CD4-positive, alpha-beta T cell (primary cell): ENCODE measurements around the gene CTNNA3. TPM values are rescaled to one million over a fixed set of nuclear protein-coding genes. Genes with fewer than 3 reads are reported as not detected.

Experiments used
- ATAC-seq: fragments of 200-7000 bp; cut with Tn5 transposase; one replicate; pipeline ENCODE4 v1.10.0; 2022; ENCODE audit warnings: mild to moderate bottlenecking; ENCODE audit not compliant: poor library complexity
- CTCF ChIA-PET: fragments of 350-600 bp; sonication (Branson Sonifier 250); formaldehyde crosslinking; loops from one replicate; lab custom pipeline; 2021; ENCODE audit warnings: antibody characterized with exemption, inconsistent platforms; lab: Charles Lee
- POLR2A ChIA-PET: fragments of 350-600 bp; sonication (Branson Sonifier 250); formaldehyde crosslinking; loops from one replicate; lab custom pipeline; 2021; ENCODE audit warnings: antibody characterized with exemption, inconsistent platforms; lab: Charles Lee
- DNase-seq, 14 experiments: peaks; one replicate each; pipeline ENCODE4 v3.0.0-alpha.2; 2013 to 2020; ENCODE audit warnings: mixed read lengths in 2 of 14
- H3K27ac ChIP-seq, 2 donors: one replicate each; pipeline versions ENCODE4 v1.5.1 to v1.7.0; 2013; ENCODE audit warnings: low read length in 2 of 2, low read depth in 1 of 2, mild to moderate bottlenecking in 1 of 2
- H3K27me3 ChIP-seq, 2 experiments: 1 replicate in 1 of 2; 2 replicates in 1 of 2; pipeline versions ENCODE4 v1.6.1 to v1.7.0; 2013; ENCODE audit warnings: low read length in 2 of 2, control low read depth in 1 of 2, mild to moderate bottlenecking in 1 of 2, moderate library complexity in 1 of 2; ENCODE audit not compliant: insufficient read depth in 2 of 2, control insufficient read depth in 1 of 2
- H3K36me3 ChIP-seq: one replicate; pipeline ENCODE4 v1.6.1; 2013; ENCODE audit warnings: low read length, control low read depth; ENCODE audit not compliant: insufficient read depth
- H3K4me1 ChIP-seq: one replicate; pipeline ENCODE4 v1.6.1; 2013; ENCODE audit warnings: low read length, control low read depth; ENCODE audit not compliant: insufficient read depth
- H3K4me3 ChIP-seq: one replicate; pipeline ENCODE4 v1.5.1; 2013; ENCODE audit warnings: mild to moderate bottlenecking, low read length, moderate library complexity
- H3K9me3 ChIP-seq, 2 experiments: 1 replicate in 1 of 2; 2 replicates in 1 of 2; pipeline versions ENCODE4 v1.6.1 to v1.7.0; 2013; ENCODE audit warnings: low read length in 2 of 2, mild to moderate bottlenecking in 2 of 2, control low read depth in 1 of 2, moderate library complexity in 1 of 2; ENCODE audit not compliant: control insufficient read depth in 1 of 2, insufficient read depth in 1 of 2
- H3K27ac Mint-ChIP-seq: one replicate; pipeline ENCODE4 v1.8.0; 2020; ENCODE audit warnings: mixed read lengths
- H3K27me3 Mint-ChIP-seq: one replicate; pipeline ENCODE4 v1.8.0; 2021; ENCODE audit warnings: mixed read lengths
- H3K36me3 Mint-ChIP-seq: one replicate; pipeline ENCODE4 v1.8.0; 2021; ENCODE audit warnings: low read depth, mixed read lengths
- H3K4me1 Mint-ChIP-seq: one replicate; pipeline ENCODE4 v1.8.0; 2021; ENCODE audit warnings: low read depth, mixed read lengths
- H3K4me3 Mint-ChIP-seq: one replicate; pipeline ENCODE4 v1.8.0; 2020; ENCODE audit warnings: mild to moderate bottlenecking, mixed read lengths
- H3K9me3 Mint-ChIP-seq: one replicate; pipeline ENCODE4 v1.8.0; 2020; ENCODE audit warnings: mixed read lengths
- intact Hi-C, 2 experiments: fragments of 100-400 bp; cut with DNase I in 1 of 2; cut with micrococcal nuclease in 1 of 2; formaldehyde crosslinking; loops; one replicate each; pipeline versions ENCODE4 v1.15.1 to v1.9.0; 2023 to 2025; cut with DNase I, micrococcal nuclease
- total RNA-seq, 174 experiments: library from RNA in 2 of 174; stranded (reverse) in 2 of 174; gene quantifications; one replicate each; pipeline ENCODE4 v1.2.3 and lab custom pipeline; 2021 to 2026
- TF ChIP-seq, protein P1 (sequence below): fragments of 200-600 bp; IDR thresholded peaks from one replicate; pipeline ENCODE4 v1.8.0; 2022; ENCODE audit warnings: antibody characterized with exemption, mild to moderate bottlenecking

Gene CTNNA3
- total RNA-seq, 2 experiments from 2014 or later = 0.80 TPM; not detected in 1

DNA sequence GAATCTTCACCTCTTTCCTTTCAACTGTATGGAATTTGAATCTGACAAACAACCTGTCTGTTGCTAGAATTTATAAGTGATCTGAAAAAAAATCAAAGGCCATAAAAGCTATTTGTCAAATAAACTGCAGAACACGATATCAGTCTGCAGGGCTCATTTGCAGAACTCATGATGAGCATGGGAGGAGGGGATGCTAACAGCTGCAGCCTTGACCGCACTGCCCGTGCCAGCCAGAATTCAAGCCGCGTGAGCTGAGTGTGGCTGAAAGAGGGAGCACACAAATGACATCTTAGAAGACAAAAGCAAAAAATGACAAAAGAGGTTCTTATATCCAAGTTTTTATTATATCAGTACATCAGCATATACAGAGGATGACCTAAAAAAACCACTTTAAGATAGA lies 754.5 kb downstream of the CTNNA3 start:
- no peak for DNase-seq
- intact Hi-C loops = no loop called here
- Mint-ChIP-seq H3K27ac (no peak overlapping the region), H3K27me3 (no peaks in the 10 kb centered on the region), H3K9me3 (no peaks in the 10 kb centered on the region), H3K4me1 (no peaks in the 10 kb centered on the region), H3K36me3 (no peaks in the 10 kb centered on the region), H3K4me3 (no peak overlapping the region)
- Histone ChIP-seq H3K4me1 (no peaks in the 10 kb centered on the region), H3K4me3 (no peak overlapping the region), H3K9me3 (no peaks in the 10 kb centered on the region), H3K36me3 (no peaks in the 10 kb centered on the region), H3K27ac (no peak overlapping the region), H3K27me3 (no peaks in the 10 kb centered on the region)
- no peak for ATAC-seq
- TF ChIP-seq, protein P1, sequence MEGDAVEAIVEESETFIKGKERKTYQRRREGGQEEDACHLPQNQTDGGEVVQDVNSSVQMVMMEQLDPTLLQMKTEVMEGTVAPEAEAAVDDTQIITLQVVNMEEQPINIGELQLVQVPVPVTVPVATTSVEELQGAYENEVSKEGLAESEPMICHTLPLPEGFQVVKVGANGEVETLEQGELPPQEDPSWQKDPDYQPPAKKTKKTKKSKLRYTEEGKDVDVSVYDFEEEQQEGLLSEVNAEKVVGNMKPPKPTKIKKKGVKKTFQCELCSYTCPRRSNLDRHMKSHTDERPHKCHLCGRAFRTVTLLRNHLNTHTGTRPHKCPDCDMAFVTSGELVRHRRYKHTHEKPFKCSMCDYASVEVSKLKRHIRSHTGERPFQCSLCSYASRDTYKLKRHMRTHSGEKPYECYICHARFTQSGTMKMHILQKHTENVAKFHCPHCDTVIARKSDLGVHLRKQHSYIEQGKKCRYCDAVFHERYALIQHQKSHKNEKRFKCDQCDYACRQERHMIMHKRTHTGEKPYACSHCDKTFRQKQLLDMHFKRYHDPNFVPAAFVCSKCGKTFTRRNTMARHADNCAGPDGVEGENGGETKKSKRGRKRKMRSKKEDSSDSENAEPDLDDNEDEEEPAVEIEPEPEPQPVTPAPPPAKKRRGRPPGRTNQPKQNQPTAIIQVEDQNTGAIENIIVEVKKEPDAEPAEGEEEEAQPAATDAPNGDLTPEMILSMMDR = no peak
- POLR2A ChIA-PET = no interaction called here
- CTCF ChIA-PET = interaction anchor here (1.2 kb wide), 1 partner anchor 20 kb away, joined by 3 read pairs; no protein-coding TSS in a partner anchor

DNA sequence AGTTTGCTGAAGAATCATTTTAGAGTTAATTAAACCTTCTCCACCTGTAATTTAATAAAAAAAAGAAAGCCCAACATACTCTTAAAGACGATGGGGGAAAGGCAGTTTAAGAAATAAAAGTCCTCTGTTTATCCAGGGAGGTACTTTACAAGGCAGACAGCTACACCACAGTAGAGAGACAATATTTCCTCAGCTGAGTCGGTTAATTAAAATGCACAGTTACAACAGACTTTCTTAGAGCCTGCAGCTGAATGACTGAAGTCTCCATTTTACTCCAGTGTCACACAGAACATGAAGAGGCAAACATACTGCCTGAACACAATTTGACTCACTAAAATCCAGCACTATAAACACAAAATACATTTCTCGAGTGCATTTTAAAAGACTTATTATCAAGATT lies 755.0 kb downstream of the CTNNA3 start:
- TF ChIP-seq, protein P1 = no peak
- DNase-seq = no peak
- no peak overlapping the region for H3K4me3 Mint-ChIP-seq
- Histone ChIP-seq H3K27me3 (no peaks in the 10 kb centered on the region), H3K36me3 (no peaks in the 10 kb centered on the region), H3K27ac (no peak overlapping the region), H3K4me1 (no peaks in the 10 kb centered on the region), H3K9me3 (no peaks in the 10 kb centered on the region), H3K4me3 (no peak overlapping the region)
- H3K36me3 Mint-ChIP-seq = no peaks in the 10 kb centered on the region
- CTCF ChIA-PET = interaction anchor here (1.2 kb wide), 1 partner anchor 19 kb away, joined by 3 read pairs; no protein-coding TSS in a partner anchor
- no peaks in the 10 kb centered on the region for H3K27me3 Mint-ChIP-seq
- POLR2A ChIA-PET = no interaction called here
- no peak for ATAC-seq
- H3K27ac Mint-ChIP-seq = no peak overlapping the region
- H3K9me3 Mint-ChIP-seq = no peaks in the 10 kb centered on the region
- intact Hi-C loops = no loop called here
- H3K4me1 Mint-ChIP-seq = no peaks in the 10 kb centered on the region

DNA sequence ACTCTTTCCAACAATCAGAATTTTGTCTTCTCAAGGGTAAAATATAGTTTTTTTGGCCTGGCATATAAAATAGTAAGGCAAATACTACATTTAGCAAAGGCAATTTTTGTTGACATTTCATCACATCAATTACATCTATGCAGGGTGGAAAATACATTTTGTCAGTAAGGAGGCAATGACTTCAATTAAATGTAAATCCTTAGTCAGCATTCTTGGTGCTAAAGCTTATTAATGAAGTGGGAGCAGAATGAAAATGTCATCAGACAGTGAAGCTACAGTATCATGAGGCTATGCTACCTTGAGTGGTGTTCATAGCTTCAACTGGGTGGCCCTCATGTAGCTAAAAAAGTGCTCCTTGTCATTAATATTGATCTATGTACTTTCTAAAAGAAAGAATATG lies 761.3 kb downstream of the CTNNA3 start:
- no peaks in the 10 kb centered on the region for H3K36me3 Mint-ChIP-seq
- no peak for ATAC-seq
- H3K4me3 Mint-ChIP-seq = no peak overlapping the region
- no peaks in the 10 kb centered on the region for H3K36me3 ChIP-seq
- no peaks in the 10 kb centered on the region for H3K9me3 Mint-ChIP-seq
- peaks cover 20% of the 10 kb centered on the region for H3K27me3 Mint-ChIP-seq
- intact Hi-C loops = no loop called here
- H3K27me3 ChIP-seq = peaks cover 0 to 12% of the 10 kb centered on the region in 2 experiments
- no peak for DNase-seq
- no peaks in the 10 kb centered on the region for H3K9me3 ChIP-seq
- no peaks in the 10 kb centered on the region for H3K4me1 ChIP-seq
- H3K27ac Mint-ChIP-seq = no peak overlapping the region
- ChIA-PET CTCF (no interaction called here), POLR2A (no interaction called here)
- no peak overlapping the region for H3K27ac ChIP-seq
- H3K4me3 ChIP-seq = no peak overlapping the region
- TF ChIP-seq, protein P1 = no peak
- H3K4me1 Mint-ChIP-seq = no peaks in the 10 kb centered on the region
